ENCODE data around the gene ZNF12. TPM values are rescaled to one million over a fixed set of nuclear protein-coding genes. Genes with fewer than 3 reads are reported as not detected.
"Not testable (repeated sequence)": the region's sequence is repeated elsewhere in the genome, so short reads cannot be mapped to it uniquely, and the experiment has no call there.

Gene ZNF12
- total RNA-seq, 1 experiment from 2014 or later: 34.4 TPM

GRCh38 chr7:6728893-6729491, 22.2 kb upstream of the ZNF12 start:
- H3K9ac ChIP-seq (ENCODE audit: low read length): peak overlapping the region; percentile 96
- not testable (repeated sequence) for H3K27me3 ChIP-seq (ENCODE audit: low read length)

GRCh38 chr7:6727663-6728062, 20.9 kb upstream of the ZNF12 start:
- Histone ChIP-seq H3K4me2 (ENCODE audit: low read depth, low read length, poor library complexity, severe bottlenecking) (no peak overlapping the region), H2AFZ (ENCODE audit: low read length) (no peak overlapping the region), H3K9me2 (replicated peaks; ENCODE audit: insufficient read depth, low read length) (no peaks in the 10 kb centered on the region), H4K20me1 (ENCODE audit: insufficient read depth, low read depth, low read length) (no peaks in the 10 kb centered on the region), H3K79me2 (ENCODE audit: low read length) (peaks cover 25% of the 10 kb centered on the region), H3K4me3 (ENCODE audit: low read length) (no peak overlapping the region), H3K36me3 (ENCODE audit: insufficient read depth, low read length) (peaks cover 4% of the 10 kb centered on the region), H3K4me1 (ENCODE audit: low read length) (peaks cover 11% of the 10 kb centered on the region), H3K9me3 (ENCODE audit: low read length) (no peaks in the 10 kb centered on the region), H3K27me3 (ENCODE audit: low read length) (no peaks in the 10 kb centered on the region), H3K9ac (ENCODE audit: low read length) (no peak overlapping the region), H3K27ac (ENCODE audit: low read length) (no peak overlapping the region)
- no peak for DNase-seq

More at GRCh38 chr7:6728893-6729491, 22.2 kb upstream of the ZNF12 start:
- Histone ChIP-seq H3K4me3 (ENCODE audit: low read length) (peak overlapping the region; percentile 85), H3K4me1 (ENCODE audit: low read length) (peaks cover 11% of the 10 kb centered on the region), H3K79me2 (ENCODE audit: low read length) (peaks cover 30% of the 10 kb centered on the region), H3K4me2 (ENCODE audit: low read depth, low read length, poor library complexity, severe bottlenecking) (peak overlapping the region; percentile 88), H3K36me3 (ENCODE audit: insufficient read depth, low read length) (peaks cover 13% of the 10 kb centered on the region), H2AFZ (ENCODE audit: low read length) (peak overlapping the region; percentile 90)
- H3K9me3 ChIP-seq (ENCODE audit: low read length); H4K20me1 ChIP-seq (ENCODE audit: insufficient read depth, low read depth, low read length); H3K9me2 ChIP-seq (replicated peaks; ENCODE audit: insufficient read depth, low read length); H3K27ac ChIP-seq (ENCODE audit: low read length); DNase-seq: not testable (repeated sequence)

- H3K4me3 ChIP-seq (ENCODE audit: low read length); H3K9me3 ChIP-seq (ENCODE audit: low read length); DNase-seq; H3K27ac ChIP-seq (ENCODE audit: low read length); H3K4me2 ChIP-seq (ENCODE audit: low read depth, low read length, poor library complexity, severe bottlenecking); H3K9me2 ChIP-seq (replicated peaks; ENCODE audit: insufficient read depth, low read length); H3K9ac ChIP-seq (ENCODE audit: low read length); H3K36me3 ChIP-seq (ENCODE audit: insufficient read depth, low read length); H4K20me1 ChIP-seq (ENCODE audit: insufficient read depth, low read depth, low read length); H2AFZ ChIP-seq (ENCODE audit: low read length); H3K27me3 ChIP-seq (ENCODE audit: low read length): not testable (repeated sequence)
- peaks cover 18% of the 10 kb centered on the region for H3K79me2 ChIP-seq (ENCODE audit: low read length)
- H3K4me1 ChIP-seq (ENCODE audit: low read length): peaks cover 11% of the 10 kb centered on the region
Observed at GRCh38 chr7:6726341-6726740, 19.6 kb upstream of the ZNF12 start.

- no peak overlapping the region for H3K9ac ChIP-seq (ENCODE audit: low read length)
- H4K20me1 ChIP-seq (ENCODE audit: insufficient read depth, low read depth, low read length): no peaks in the 10 kb centered on the region
- no peak for DNase-seq
- H3K4me2 ChIP-seq (ENCODE audit: low read depth, low read length, poor library complexity, severe bottlenecking): no peak overlapping the region
- H3K4me3 ChIP-seq (ENCODE audit: low read length): no peak overlapping the region
- peaks cover 4% of the 10 kb centered on the region for H3K79me2 ChIP-seq (ENCODE audit: low read length)
- no peak overlapping the region for H3K27ac ChIP-seq (ENCODE audit: low read length)
- no peaks in the 10 kb centered on the region for H3K9me2 ChIP-seq (replicated peaks; ENCODE audit: insufficient read depth, low read length)
- H3K9me3 ChIP-seq (ENCODE audit: low read length): no peaks in the 10 kb centered on the region
- no peaks in the 10 kb centered on the region for H3K27me3 ChIP-seq (ENCODE audit: low read length)
- H3K36me3 ChIP-seq (ENCODE audit: insufficient read depth, low read length): no peaks in the 10 kb centered on the region
- H2AFZ ChIP-seq (ENCODE audit: low read length): no peak overlapping the region
- peaks cover 4% of the 10 kb centered on the region for H3K4me1 ChIP-seq (ENCODE audit: low read length)
Observed at GRCh38 chr7:6725003-6725402, 18.3 kb upstream of the ZNF12 start.

GRCh38 chr7:6724351-6724750, 17.6 kb upstream of the ZNF12 start:
- H3K9me2 ChIP-seq (replicated peaks; ENCODE audit: insufficient read depth, low read length); H3K9me3 ChIP-seq (ENCODE audit: low read length); H3K36me3 ChIP-seq (ENCODE audit: insufficient read depth, low read length); H2AFZ ChIP-seq (ENCODE audit: low read length); H3K27me3 ChIP-seq (ENCODE audit: low read length); H3K4me2 ChIP-seq (ENCODE audit: low read depth, low read length, poor library complexity, severe bottlenecking); H3K79me2 ChIP-seq (ENCODE audit: low read length); DNase-seq; H3K4me1 ChIP-seq (ENCODE audit: low read length); H4K20me1 ChIP-seq (ENCODE audit: insufficient read depth, low read depth, low read length); H3K9ac ChIP-seq (ENCODE audit: low read length); H3K27ac ChIP-seq (ENCODE audit: low read length); H3K4me3 ChIP-seq (ENCODE audit: low read length): not testable (repeated sequence)

GRCh38 chr7:6718124-6718523, 11.4 kb upstream of the ZNF12 start:
- Histone ChIP-seq H3K9me3 (ENCODE audit: low read length) (no peaks in the 10 kb centered on the region), H3K9me2 (replicated peaks; ENCODE audit: insufficient read depth, low read length) (no peaks in the 10 kb centered on the region), H3K9ac (ENCODE audit: low read length) (no peak overlapping the region), H4K20me1 (ENCODE audit: insufficient read depth, low read depth, low read length) (no peaks in the 10 kb centered on the region), H3K27me3 (ENCODE audit: low read length) (no peaks in the 10 kb centered on the region), H3K4me3 (ENCODE audit: low read length) (no peak overlapping the region), H3K36me3 (ENCODE audit: insufficient read depth, low read length) (no peaks in the 10 kb centered on the region), H3K4me2 (ENCODE audit: low read depth, low read length, poor library complexity, severe bottlenecking) (no peak overlapping the region), H2AFZ (ENCODE audit: low read length) (no peak overlapping the region), H3K79me2 (ENCODE audit: low read length) (no peaks in the 10 kb centered on the region), H3K4me1 (ENCODE audit: low read length) (no peaks in the 10 kb centered on the region), H3K27ac (ENCODE audit: low read length) (no peak overlapping the region)
- DNase-seq: no peak

GRCh38 chr7:6715898-6716297, 9.2 kb upstream of the ZNF12 start:
- not testable (repeated sequence) for H3K9me3 ChIP-seq (ENCODE audit: low read length); H3K4me3 ChIP-seq (ENCODE audit: low read length); H3K4me2 ChIP-seq (ENCODE audit: low read depth, low read length, poor library complexity, severe bottlenecking); H4K20me1 ChIP-seq (ENCODE audit: insufficient read depth, low read depth, low read length); H3K4me1 ChIP-seq (ENCODE audit: low read length); H3K27me3 ChIP-seq (ENCODE audit: low read length); H3K9ac ChIP-seq (ENCODE audit: low read length); H3K79me2 ChIP-seq (ENCODE audit: low read length); H3K9me2 ChIP-seq (replicated peaks; ENCODE audit: insufficient read depth, low read length); H2AFZ ChIP-seq (ENCODE audit: low read length); DNase-seq; H3K27ac ChIP-seq (ENCODE audit: low read length); H3K36me3 ChIP-seq (ENCODE audit: insufficient read depth, low read length)

GRCh38 chr7:6714360-6714759, 7.6 kb upstream of the ZNF12 start:
- no peak for DNase-seq
- no peaks in the 10 kb centered on the region for H3K9me2 ChIP-seq (replicated peaks; ENCODE audit: insufficient read depth, low read length)
- H3K79me2 ChIP-seq (ENCODE audit: low read length): no peaks in the 10 kb centered on the region
- H3K9ac ChIP-seq (ENCODE audit: low read length): no peak overlapping the region
- H3K27ac ChIP-seq (ENCODE audit: low read length): no peak overlapping the region
- no peaks in the 10 kb centered on the region for H3K4me1 ChIP-seq (ENCODE audit: low read length)
- no peaks in the 10 kb centered on the region for H3K36me3 ChIP-seq (ENCODE audit: insufficient read depth, low read length)
- H2AFZ ChIP-seq (ENCODE audit: low read length): no peak overlapping the region
- H4K20me1 ChIP-seq (ENCODE audit: insufficient read depth, low read depth, low read length): no peaks in the 10 kb centered on the region
- no peaks in the 10 kb centered on the region for H3K27me3 ChIP-seq (ENCODE audit: low read length)
- H3K4me2 ChIP-seq (ENCODE audit: low read depth, low read length, poor library complexity, severe bottlenecking): no peak overlapping the region
- H3K4me3 ChIP-seq (ENCODE audit: low read length): no peak overlapping the region
- peaks cover 7% of the 10 kb centered on the region for H3K9me3 ChIP-seq (ENCODE audit: low read length)

GRCh38 chr7:6709808-6710207, 3.1 kb upstream of the ZNF12 start:
- Histone ChIP-seq H3K9ac (ENCODE audit: low read length) (no peak overlapping the region), H4K20me1 (ENCODE audit: insufficient read depth, low read depth, low read length) (no peaks in the 10 kb centered on the region), H3K4me2 (ENCODE audit: low read depth, low read length, poor library complexity, severe bottlenecking) (no peak overlapping the region), H3K9me2 (replicated peaks; ENCODE audit: insufficient read depth, low read length) (no peaks in the 10 kb centered on the region), H3K27ac (ENCODE audit: low read length) (no peak overlapping the region), H3K4me1 (ENCODE audit: low read length) (peaks cover 12% of the 10 kb centered on the region), H3K27me3 (ENCODE audit: low read length) (no peaks in the 10 kb centered on the region), H3K36me3 (ENCODE audit: insufficient read depth, low read length) (peaks cover 10% of the 10 kb centered on the region), H3K4me3 (ENCODE audit: low read length) (no peak overlapping the region), H3K79me2 (ENCODE audit: low read length) (peaks cover 18% of the 10 kb centered on the region), H2AFZ (ENCODE audit: low read length) (no peak overlapping the region), H3K9me3 (ENCODE audit: low read length) (peaks cover 15% of the 10 kb centered on the region)
- DNase-seq: no peak
